ENCODE results near the gene CRTAP.

- TF ChIP-seq, protein P1, sequence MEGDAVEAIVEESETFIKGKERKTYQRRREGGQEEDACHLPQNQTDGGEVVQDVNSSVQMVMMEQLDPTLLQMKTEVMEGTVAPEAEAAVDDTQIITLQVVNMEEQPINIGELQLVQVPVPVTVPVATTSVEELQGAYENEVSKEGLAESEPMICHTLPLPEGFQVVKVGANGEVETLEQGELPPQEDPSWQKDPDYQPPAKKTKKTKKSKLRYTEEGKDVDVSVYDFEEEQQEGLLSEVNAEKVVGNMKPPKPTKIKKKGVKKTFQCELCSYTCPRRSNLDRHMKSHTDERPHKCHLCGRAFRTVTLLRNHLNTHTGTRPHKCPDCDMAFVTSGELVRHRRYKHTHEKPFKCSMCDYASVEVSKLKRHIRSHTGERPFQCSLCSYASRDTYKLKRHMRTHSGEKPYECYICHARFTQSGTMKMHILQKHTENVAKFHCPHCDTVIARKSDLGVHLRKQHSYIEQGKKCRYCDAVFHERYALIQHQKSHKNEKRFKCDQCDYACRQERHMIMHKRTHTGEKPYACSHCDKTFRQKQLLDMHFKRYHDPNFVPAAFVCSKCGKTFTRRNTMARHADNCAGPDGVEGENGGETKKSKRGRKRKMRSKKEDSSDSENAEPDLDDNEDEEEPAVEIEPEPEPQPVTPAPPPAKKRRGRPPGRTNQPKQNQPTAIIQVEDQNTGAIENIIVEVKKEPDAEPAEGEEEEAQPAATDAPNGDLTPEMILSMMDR (IDR thresholded peaks at IDR 0.05), result no peak
- TF ChIP-seq EP300 (IDR thresholded peaks at IDR 0.05), result no peak
- TF ChIP-seq POLR2AphosphoS5 (IDR thresholded peaks at IDR 0.05), result no peak
These were observed 80.5 kb downstream of the CRTAP start for GRCh38 chr3:33194303-33194702.

All from sigmoid colon (tissue), 4 donors.